ENCODE data around the gene METTL24.

DNA sequence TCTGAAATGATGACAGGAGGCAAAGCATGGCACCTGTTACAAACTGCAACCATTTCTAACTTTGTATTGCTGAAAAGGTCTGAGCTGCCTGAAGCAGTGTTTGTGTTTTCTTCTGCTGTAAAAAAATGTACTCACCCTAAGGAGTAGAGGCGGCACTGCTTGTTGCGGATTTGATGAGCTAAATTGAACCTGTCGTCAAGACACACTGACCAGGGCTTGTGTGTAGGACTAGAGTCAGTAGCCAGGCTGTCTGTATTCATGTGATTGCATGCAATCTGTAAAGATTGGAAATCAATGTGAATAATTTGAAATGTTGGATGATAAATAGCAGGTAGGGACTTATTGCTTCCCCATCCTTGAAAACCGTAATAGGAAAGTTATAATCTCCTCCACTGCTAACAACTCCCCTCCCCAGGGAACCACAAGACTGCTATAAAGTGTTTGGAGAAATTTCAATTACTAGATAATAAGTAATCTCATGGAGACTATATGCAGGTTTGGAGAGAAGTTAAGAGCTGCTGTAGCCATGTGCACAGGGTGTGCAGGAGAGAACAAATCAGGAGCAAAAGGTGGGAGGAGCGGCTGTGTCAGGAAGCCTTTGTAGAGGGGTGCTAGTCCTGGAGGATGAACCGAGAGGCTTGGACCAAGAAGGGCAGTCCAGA, 42.8 kb downstream of the METTL24 start:
- TF ChIP-seq ATRX (CRISPR knock-in tag; IDR thresholded peaks at IDR 0.05; ENCODE audit: borderline replicate concordance) (no peak), YY1 (IDR thresholded peaks at IDR 0.05; ENCODE audit: insufficient read depth, insufficient replicate concordance, low read depth, low read length) (no peak), RFX5 (IDR thresholded peaks at IDR 0.05; ENCODE audit: low read depth, low read length) (no peak), EZH2 (conservative IDR thresholded peaks at IDR 0.05; ENCODE audit: low read depth, low read length) (no peak)
- TF ChIP-seq, protein P1, sequence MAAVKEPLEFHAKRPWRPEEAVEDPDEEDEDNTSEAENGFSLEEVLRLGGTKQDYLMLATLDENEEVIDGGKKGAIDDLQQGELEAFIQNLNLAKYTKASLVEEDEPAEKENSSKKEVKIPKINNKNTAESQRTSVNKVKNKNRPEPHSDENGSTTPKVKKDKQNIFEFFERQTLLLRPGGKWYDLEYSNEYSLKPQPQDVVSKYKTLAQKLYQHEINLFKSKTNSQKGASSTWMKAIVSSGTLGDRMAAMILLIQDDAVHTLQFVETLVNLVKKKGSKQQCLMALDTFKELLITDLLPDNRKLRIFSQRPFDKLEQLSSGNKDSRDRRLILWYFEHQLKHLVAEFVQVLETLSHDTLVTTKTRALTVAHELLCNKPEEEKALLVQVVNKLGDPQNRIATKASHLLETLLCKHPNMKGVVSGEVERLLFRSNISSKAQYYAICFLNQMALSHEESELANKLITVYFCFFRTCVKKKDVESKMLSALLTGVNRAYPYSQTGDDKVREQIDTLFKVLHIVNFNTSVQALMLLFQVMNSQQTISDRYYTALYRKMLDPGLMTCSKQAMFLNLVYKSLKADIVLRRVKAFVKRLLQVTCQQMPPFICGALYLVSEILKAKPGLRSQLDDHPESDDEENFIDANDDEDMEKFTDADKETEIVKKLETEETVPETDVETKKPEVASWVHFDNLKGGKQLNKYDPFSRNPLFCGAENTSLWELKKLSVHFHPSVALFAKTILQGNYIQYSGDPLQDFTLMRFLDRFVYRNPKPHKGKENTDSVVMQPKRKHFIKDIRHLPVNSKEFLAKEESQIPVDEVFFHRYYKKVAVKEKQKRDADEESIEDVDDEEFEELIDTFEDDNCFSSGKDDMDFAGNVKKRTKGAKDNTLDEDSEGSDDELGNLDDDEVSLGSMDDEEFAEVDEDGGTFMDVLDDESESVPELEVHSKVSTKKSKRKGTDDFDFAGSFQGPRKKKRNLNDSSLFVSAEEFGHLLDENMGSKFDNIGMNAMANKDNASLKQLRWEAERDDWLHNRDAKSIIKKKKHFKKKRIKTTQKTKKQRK (IDR thresholded peaks at IDR 0.05; ENCODE audit: low read length), result no peak
- TF ChIP-seq, protein P2, sequence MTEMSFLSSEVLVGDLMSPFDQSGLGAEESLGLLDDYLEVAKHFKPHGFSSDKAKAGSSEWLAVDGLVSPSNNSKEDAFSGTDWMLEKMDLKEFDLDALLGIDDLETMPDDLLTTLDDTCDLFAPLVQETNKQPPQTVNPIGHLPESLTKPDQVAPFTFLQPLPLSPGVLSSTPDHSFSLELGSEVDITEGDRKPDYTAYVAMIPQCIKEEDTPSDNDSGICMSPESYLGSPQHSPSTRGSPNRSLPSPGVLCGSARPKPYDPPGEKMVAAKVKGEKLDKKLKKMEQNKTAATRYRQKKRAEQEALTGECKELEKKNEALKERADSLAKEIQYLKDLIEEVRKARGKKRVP (CRISPR knock-in tag; IDR thresholded peaks at IDR 0.05), result no peak

Data from HepG2 (cell line).